Right lung (tissue), 10 donors: ENCODE data around the gene NEAT1. TPM values are rescaled to one million over a fixed set of nuclear protein-coding genes. Genes with fewer than 3 reads are reported as not detected.

ENCODE experiments used
- DNase-seq, 2 donors: peaks; one replicate each; pipeline ENCODE4 v3.0.0-alpha.2; 2013
- long read RNA-seq, 8 donors: transcript quantifications; one replicate each; lab custom pipeline, GENCODE V29; 2026
- polyA plus RNA-seq, 5 donors: library from polyadenylated mRNA; unstranded; fragments of 120-200 nt; gene quantifications; one replicate each; pipeline versions ENCODE4 v1.2.1 to v1.2.3, GENCODE V29; 2013; ENCODE audit warnings: inconsistent platforms in 1 of 5, low replicate concordance in 1 of 5; ENCODE audit not compliant: insufficient read length in 5 of 5, insufficient read depth in 1 of 5

NEAT1 gene
- 100 to 1,000 TPM; 119 to 179 (median 132) TPM for polyA plus RNA-seq
- long read RNA-seq, donor 1, full-length matches to known transcripts = 116 of 116 reads
- long read RNA-seq, donor 1, partial matches to known transcripts = 0 of 116 reads
- long read RNA-seq, donor 1, other reads (novel, unspliced or antisense) = 0 of 116 reads
- long read RNA-seq, donor 2, full-length matches to known transcripts = 28 of 28 reads
- long read RNA-seq, donor 2, partial matches to known transcripts = 0 of 28 reads
- long read RNA-seq, donor 2, other reads (novel, unspliced or antisense) = 0 of 28 reads
- long read RNA-seq, donor 3, full-length matches to known transcripts = 77 of 77 reads
- long read RNA-seq, donor 3, partial matches to known transcripts = 0 of 77 reads
- long read RNA-seq, donor 3, other reads (novel, unspliced or antisense) = 0 of 77 reads
- long read RNA-seq, donor 4, full-length matches to known transcripts = 58 of 58 reads
- long read RNA-seq, donor 4, partial matches to known transcripts = 0 of 58 reads
- long read RNA-seq, donor 4, other reads (novel, unspliced or antisense) = 0 of 58 reads
- long read RNA-seq, donor 5, full-length matches to known transcripts = 110 of 110 reads
- long read RNA-seq, donor 5, partial matches to known transcripts = 0 of 110 reads
- long read RNA-seq, donor 5, other reads (novel, unspliced or antisense) = 0 of 110 reads
- long read RNA-seq, donor 6, full-length matches to known transcripts = 97 of 97 reads
- long read RNA-seq, donor 6, partial matches to known transcripts = 0 of 97 reads
- long read RNA-seq, donor 6, other reads (novel, unspliced or antisense) = 0 of 97 reads
- long read RNA-seq, donor 7, full-length matches to known transcripts = 58 of 58 reads
- long read RNA-seq, donor 7, partial matches to known transcripts = 0 of 58 reads
- long read RNA-seq, donor 7, other reads (novel, unspliced or antisense) = 0 of 58 reads
- long read RNA-seq, donor 8, full-length matches to known transcripts = 18 of 18 reads
- long read RNA-seq, donor 8, partial matches to known transcripts = 0 of 18 reads
- long read RNA-seq, donor 8, other reads (novel, unspliced or antisense) = 0 of 18 reads

DNA sequence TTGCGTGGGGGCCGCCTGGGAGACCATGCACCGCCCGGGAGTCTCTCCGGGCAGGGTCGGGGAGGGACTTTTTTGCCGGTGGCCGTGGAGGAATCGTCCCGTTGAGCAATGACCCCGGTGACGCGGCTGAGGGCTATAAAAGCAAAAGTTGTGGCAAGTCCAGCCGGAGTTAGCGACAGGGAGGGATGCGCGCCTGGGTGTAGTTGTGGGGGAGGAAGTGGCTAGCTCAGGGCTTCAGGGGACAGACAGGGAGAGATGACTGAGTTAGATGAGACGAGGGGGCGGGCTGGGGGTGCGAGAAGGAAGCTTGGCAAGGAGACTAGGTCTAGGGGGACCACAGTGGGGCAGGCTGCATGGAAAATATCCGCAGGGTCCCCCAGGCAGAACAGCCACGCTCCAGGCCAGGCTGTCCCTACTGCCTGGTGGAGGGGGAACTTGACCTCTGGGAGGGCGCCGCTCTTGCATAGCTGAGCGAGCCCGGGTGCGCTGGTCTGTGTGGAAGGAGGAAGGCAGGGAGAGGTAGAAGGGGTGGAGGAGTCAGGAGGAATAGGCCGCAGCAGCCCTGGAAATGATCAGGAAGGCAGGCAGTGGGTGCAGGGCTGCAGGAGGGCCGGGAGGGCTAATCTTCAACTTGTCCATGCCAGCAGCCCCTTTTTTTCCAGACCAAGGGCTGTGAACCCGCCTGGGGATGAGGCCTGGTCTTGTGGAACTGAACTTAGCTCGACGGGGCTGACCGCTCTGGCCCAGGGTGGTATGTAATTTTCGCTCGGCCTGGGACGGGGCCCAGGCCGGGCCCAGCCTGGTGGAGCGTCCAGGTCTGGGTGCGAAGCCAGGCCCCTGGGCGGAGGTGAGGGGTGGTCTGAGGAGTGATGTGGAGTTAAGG is at the start of gene NEAT1:
Gene NEAT1 (plus strand): TSS at position 166 of the 883 bp plus-strand sequence.
- peak; percentile 92 to 93 for DNase-seq

DNA sequence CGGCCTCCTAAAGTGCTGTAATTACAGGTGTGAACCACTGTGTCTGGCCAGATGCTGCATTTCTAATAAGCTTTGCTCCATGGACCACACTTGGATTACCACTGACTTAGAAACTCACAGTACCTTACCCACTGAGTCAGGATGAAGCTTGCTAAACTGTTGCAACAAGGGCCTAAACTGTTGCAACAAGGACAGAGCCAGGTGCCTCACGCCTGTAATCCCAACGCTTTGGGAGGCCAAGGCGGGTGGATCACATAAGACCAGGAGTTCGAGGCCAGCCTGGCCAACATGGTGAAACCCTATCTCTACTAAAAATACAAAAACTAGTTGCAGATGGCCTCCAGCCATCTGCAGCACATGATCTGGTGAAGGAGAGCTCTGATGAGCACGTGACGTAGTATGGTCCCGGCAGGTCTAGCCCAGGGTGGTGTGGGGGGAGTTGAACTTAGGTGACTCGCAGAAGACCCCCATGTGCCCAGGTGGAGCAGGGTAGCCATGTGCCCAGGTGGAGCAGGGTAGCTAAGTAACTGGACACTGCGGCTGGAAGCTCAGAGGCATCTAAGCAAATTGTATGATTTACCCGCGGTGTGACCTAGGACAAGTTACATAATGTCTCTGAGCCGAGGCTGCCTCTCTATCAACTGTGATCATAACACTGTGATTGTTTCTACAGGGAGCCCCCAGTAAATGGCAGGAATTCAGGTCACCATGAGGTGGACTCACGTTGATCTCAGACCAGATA is 48.6 kb upstream of the NEAT1 start:
- DNase-seq = no peak

DNA sequence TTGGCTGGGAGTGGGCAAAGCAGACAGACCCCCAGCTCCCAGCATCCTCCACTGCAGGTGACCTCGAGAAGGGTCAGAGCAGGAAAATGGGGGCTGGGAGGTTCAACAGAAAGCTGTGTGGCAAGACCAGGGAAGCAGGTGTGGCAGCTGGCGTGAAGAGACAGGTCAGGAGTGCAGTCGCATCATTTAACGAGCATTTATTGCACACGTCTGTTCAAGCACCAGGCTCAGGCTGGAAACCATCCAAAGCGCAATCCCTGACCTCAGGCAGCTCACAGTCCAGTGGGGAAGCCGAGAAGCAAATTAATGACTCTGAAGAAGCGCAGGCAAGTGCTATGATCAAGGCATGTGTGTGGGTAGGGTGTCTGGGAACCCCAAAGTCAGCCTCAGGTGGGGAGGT is 47.6 kb upstream of the NEAT1 start:
- no peak for DNase-seq

DNA sequence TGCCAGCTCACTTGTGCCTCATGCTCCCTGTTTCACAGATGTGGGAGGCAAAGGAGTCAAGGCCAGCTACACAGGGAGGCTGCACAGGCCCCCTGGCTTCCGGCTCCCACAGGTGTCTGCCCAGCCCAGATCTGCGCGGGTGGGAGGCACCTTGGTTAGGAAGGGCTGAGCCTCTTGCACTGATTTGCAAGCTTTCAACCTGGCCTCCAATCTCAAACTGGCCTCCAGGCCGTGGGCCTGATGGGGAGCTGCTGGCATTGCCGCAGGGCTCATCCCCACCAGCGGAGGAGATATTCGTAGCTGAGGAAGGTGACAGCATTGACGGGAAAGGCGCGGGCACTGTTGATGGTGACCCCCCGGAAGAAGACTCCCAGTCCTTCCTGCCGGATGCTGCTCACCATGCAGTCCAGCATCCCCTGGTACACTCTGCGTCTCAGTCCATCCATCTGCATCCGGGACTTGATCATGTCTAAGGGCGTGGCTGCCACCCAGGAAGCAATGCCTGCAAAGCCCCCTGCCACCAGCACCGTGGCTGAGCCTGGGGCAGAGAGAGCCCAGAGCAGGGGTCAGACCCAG is 46.4 kb upstream of the NEAT1 start:
- DNase-seq = no peak

DNA sequence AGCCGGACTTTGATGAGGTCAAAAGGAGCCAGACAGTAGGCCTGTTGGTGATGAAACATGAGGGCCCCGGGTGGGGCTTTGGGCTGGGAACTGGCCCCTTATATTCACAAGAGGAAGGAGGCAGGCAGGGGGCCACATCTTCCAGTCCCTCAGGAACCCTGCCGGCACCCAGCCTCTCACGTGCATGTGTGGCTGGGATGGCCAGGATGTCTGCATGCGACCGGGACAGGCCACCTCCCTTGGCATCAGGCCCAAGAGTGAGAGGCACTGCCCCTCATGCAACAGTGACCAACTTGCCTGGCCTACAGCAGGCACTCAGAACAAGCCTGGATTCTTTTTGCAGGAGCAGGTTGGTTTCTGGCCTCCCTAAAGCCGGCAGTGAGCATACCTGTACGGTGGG is 45.6 kb upstream of the NEAT1 start:
- DNase-seq = no peak

DNA sequence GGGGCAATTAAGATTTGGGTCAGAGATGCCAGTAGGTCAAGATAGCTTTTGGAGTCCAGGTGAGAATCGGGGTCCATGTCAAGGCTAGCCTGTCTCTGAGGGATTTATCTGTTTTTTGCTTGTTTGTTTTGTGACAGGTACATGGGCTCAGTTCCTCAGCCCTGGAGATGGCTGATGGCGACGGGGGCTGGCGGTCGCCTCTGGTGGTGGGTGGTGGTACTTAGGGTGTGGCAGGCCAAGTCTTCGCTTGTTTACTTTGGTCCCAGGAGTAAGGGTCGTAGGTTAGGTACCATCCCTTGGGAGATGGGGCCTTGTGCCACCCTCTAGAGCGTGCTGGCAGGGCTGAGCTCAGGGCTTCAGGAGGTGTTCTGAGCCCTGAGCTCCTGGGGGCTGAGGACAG is 44.8 kb upstream of the NEAT1 start:
- no peak for DNase-seq

DNA sequence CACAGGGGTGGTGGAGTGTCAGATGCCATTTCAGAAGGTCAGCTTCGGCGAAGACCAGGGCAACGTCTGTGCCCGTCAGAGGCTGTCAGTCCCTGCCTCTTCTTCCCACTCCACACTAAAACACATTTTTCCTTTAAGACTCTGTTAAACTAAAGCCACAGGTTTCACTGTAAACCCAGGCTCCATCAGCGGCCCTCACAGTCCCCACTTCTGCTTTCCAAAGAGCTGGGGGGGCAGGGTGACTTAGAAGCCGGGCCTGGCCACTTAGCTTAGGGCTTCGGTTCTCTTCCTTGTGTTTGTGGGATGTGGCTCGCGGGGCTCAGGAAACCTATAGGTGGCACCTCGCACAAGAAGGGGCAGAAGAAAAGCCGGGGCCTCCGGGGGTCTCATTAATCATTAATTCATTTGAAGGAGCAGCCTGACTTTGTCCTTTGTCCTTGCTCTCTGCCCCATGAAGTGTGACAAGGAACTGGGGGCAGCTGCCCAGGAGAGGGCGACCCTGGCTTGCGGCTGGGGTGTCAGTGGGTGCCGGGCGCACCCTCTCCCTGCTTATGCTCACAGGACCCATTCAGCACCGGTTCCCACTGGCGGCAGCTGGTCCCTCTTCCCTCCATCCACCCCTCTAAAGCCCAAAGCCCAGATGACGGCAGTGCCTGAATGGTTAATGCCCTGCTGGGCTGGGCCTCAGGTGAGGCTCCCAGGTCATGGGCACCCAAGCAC is 44.2 kb upstream of the NEAT1 start:
- DNase-seq = no peak

DNA sequence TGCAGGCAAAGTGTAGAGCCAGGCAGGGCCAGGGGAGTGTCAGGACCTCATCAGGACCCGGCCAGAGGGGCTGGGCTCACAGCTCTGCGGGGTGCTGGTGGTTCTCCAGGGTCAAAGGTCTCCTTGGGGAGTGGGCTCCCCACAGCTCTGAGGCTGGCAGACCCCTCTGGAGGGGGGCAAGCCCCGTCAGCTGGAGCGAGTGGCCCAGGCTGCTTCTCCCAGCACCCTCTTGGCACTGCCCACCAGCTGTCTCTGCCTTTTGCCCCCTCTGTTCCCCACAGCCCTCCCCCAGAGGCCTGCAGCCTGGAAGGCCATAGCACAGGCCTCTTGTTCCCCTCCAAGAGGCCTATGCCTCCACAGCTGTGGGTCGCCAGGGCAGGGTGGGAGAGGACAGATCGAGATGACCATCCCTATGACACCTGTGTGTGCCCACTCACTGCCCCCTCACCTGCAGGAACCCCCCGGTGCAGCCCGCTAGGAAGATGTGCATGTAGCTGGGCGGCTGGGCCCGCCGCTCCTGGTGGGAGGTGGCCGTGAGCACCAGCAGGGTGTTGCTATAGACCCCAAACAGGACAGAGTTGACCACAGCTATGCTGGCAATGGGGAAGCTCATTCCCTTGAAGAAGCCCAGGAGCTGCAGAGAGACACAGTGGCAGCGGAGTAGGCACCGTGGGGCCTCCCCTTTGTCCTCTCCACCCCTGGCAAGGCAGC is 43.5 kb upstream of the NEAT1 start:
- no peak for DNase-seq

DNA sequence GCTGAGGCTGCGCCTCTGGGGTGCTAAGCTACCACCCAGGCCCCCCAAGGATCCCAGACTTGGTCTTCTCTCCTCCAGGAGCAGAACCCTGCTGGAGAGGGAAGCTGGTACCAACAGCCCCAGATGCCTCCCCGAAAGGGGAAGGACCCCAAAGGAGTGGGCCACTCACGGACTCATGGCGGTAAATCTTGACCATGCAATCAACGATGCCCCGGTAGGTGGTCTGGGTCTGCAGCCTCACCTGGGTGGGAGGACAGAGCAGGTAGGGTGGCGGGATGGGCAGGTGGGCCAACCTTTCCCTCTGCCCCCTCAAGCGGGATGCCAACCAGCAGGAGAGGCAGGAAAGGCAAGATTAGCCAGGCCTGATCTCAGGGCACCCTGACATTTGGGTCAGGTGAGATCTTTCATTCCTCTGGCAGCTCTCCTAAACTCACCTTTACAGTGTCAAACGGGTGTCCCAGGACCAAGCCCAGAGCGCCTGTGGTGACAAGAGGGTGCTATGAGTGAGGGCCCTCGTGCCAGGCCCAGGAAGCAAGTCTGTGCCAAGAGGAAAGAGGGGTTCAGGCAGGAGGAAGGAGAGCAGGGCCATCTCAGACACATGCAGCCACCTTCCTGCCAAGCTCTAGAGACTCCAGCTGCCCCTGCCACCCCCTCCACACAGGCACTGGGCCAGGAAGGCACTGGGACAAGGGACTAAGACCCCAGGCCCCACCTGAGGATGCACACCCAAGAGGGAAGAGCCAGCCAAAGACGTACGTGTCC is 42.7 kb upstream of the NEAT1 start:
- no peak for DNase-seq

DNA sequence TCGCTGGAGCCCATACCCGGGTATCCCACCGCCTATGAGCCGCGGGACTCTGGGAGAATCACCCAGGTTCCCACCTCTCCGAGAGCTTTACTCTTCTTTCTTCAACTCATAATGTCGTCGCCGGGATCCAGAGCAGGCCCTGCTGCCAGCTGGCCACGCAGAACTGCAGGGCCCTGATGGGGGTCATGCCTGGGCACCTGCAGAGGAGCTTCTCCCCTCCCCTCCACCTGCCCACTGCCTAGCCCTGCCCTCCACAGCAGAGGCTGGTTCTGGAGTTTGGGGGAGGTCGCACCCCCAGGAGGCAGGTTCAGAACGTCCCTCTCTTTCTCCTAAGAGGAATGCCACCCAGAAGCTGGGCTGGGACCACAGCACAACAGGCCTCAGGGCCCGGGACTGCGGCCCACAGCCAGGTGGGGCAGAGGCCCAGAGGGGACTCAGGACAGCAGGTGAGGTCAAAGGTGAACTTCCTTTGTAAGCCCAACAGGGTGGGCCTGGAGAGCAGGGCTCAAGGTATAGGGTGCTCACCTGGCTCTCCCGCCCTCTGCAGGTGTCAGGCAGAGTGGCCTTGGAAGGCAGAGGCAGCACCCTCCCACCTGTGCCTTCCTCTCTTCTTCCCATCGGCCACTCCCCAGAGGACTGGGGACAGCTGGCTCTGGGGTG is 42.0 kb upstream of the NEAT1 start:
- no peak for DNase-seq

DNA sequence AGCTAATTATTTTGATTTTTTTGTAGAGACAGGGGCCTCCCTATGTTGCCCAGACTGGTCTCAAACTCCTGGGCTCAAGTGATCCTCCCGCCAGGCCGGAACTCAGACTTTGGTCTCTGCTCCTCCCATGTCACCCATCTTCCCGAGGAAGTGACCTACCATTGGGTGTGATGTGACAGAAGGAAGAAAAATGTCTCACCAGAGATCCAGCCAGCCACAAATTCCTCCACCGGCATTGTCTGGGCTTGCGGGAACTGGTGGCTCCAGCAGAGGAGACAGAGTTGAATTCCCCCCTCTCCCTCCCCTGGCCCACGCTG is 40.9 kb upstream of the NEAT1 start:
- no peak for DNase-seq

DNA sequence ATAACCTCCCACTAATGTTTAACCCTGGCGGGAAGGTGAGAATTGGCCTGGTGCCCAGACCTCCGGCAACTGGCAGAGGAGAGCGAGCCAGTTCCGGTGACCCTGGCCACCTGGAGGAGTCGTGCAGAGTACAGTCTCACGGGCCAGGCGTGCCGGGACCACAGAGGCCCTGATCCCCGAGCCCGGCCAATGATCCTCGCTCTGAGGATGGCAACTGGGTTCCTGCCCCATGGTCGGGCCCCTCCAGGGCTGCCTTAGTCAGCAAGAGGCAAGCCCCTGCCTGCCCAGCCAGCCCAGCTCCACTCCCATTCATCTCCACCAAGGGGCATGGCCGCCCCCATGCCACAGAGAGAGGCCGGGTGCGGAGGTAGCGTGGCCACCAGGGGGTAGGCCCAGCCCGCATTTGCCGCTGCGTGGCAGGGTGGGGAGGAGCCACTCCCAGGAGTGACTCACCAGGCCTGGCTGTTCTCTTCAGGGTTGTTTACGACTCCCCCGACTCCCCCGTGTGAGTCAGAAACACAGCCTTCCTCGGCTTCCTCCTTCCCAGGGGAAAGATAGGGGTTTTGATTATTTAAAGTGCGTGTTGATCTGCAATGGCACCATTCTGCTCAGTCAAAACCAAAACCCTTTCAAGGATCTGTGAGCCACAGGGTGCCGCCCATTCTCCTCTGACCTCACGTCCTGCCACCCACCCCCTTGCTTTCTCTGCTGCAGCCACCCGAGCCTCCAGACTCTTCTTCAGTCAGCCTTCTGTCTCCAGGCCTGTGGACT is 40.4 kb upstream of the NEAT1 start, which contains the start of gene SLC25A45:
Gene SLC25A45 (minus strand): TSS at position 614 of the 771 bp plus-strand sequence. CDS start 695 bp downstream, outside the sequence.
- DNase-seq = peak; percentile 83 to 84

DNA sequence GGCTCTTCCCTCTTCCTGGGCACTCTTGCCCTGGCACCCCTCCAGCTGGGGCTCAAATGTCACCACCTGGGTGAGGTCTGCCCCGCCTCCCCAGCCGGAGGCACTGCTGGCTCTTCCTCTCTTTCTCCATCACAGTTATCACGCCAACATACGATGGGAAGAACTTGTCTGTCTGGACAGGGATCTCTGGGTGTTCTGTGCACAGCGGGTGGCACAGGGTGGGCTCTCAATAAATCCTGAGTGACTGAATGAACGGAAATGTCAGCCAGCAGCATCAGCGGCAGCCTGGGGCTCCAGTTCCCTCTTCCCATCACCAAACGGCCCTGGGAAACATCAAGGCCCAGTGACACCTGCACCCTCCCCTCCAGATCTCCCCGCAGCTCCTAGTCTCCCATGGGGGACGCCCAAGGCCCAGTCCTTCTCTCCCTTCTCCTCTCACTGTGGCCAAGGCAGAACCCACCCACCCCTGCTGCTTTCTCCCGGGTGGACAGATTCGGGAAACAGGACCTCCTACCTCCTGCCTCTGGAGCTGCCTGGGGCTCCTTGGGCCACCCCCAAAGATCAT is 39.7 kb upstream of the NEAT1 start:
- no peak for DNase-seq

DNA sequence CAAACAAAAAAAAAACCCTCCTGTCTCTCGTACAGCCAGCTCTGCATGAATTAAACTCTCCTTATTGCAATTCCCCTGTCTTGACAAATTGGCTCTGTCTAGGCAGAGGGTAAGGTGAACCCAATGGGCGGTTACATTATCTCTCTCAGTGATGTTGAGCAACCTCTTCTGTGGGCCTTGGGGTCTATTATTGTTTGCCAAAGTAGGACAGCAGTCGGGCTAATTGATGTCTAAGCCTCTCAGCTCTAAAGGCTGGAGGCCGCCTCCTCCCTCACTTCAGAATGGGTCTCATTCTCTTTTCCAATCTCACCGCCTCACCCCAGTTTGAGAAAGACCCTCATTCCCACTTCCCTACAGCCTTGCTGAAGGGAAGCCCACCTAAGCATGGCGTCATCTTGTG is 38.8 kb upstream of the NEAT1 start:
- no peak for DNase-seq

DNA sequence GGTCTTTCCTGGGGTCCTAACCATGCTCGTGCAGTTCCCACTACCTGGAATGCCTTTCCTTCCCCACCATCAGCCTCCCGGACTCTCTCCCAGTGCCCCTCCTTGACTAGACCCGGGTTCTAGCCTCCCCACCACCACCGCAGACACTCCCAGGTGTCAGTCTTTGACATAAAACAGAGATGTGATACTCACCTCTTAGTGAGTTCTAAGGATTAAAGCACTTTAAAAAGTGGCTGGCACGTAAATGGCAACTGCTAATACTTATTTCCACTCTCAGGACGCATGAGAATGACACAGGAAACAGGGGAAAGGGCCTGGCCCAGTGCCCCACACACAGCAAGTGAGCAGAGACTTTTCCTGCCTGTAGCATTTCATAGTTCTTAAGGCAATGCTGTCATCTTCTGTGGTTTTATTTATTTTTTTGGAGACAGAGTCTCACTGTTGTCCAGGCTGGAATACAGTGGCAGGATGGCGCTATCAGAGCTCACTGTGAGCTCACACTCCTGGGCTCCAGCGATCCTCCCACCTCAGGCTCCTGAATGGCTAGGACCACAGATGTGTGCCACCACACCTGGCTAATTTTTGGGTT is 38.2 kb upstream of the NEAT1 start:
- DNase-seq = no peak
